Esophagus squamous epithelium (tissue), 5 donors: ENCODE measurements around the gene ARHGAP27. TPM values are rescaled to one million over a fixed set of nuclear protein-coding genes. Genes with fewer than 3 reads are reported as not detected.
"Not testable (repeated sequence)": the region's sequence is repeated elsewhere in the genome, so short reads cannot be mapped to it uniquely, and the experiment has no call there.

Experiments
- DNase-seq: peaks from one replicate; lab custom pipeline; 2025; lab: John Stamatoyannopoulos, UW
- H3K27ac ChIP-seq, 4 donors: fragments of 200-600 bp; sonication (generic); one replicate each; pipeline ENCODE4 v1.5.1; 2016 to 2019; ENCODE audit warnings: mild to moderate bottlenecking in 1 of 4
- H3K27me3 ChIP-seq, 4 donors: fragments of 200-600 bp; sonication (generic); 1 replicate in 3 of 4; 2 replicates in 1 of 4; pipeline versions ENCODE4 v1.5.1 to v1.6.0; 2017 to 2021; ENCODE audit warnings: antibody characterized with exemption in 1 of 4
- H3K36me3 ChIP-seq, 3 donors: fragments of 200-600 bp; sonication (generic); one replicate each; pipeline ENCODE4 v1.5.1; 2016 to 2019
- H3K4me1 ChIP-seq, 3 donors: fragments of 200-600 bp; sonication (generic); one replicate each; pipeline ENCODE4 v1.5.1; 2017 to 2019
- H3K4me3 ChIP-seq, 4 donors: fragments of 200-600 bp; sonication (generic); 1 replicate in 3 of 4; 2 replicates in 1 of 4; pipeline ENCODE4 v1.5.1; 2016 to 2019; ENCODE audit warnings: mild to moderate bottlenecking in 2 of 4, moderate library complexity in 1 of 4
- H3K9me3 ChIP-seq, 3 donors: fragments of 200-600 bp; sonication (generic); one replicate each; pipeline ENCODE4 v1.5.1; 2016 to 2019
- POLR2A ChIP-seq, 4 donors: fragments of 450-650 bp; IDR thresholded peaks; one replicate each; pipeline ENCODE4 v1.6.1; 2017; ENCODE audit warnings: antibody characterized with exemption in 4 of 4, mild to moderate bottlenecking in 4 of 4, moderate library complexity in 3 of 4
- WGBS, 2 donors: methylation state at CpG; one replicate each; pipeline ENCODE4 v1.1.5; 2018; 5-methylcytosine and 5-hydroxymethylcytosine counted together
- intact Hi-C: fragments of 100-400 bp; cut with DNase I; formaldehyde crosslinking; loops from one replicate; pipeline ENCODE4 v1.15.0; 2022
- total RNA-seq, 4 donors: library from RNA; depleted of rRNA; stranded (reverse); fragments of >200 nt; gene quantifications; one replicate each; pipeline ENCODE4 v1.1.0, GENCODE V29; 2016
- TF ChIP-seq, protein P1 (sequence below), 6 experiments: fragments of 450-650 bp in 4 of 6; fragments of 200-600 bp in 2 of 6; sonication (generic) in 2 of 6; IDR thresholded peaks; one replicate each; pipeline ENCODE4 v1.5.1; 2016 to 2019; ENCODE audit warnings: antibody characterized with exemption in 6 of 6, mild to moderate bottlenecking in 4 of 6, moderate library complexity in 4 of 6
- donor health status: DM: yes; HTN: yes; CAD: no.

ARHGAP27 gene, protein sequence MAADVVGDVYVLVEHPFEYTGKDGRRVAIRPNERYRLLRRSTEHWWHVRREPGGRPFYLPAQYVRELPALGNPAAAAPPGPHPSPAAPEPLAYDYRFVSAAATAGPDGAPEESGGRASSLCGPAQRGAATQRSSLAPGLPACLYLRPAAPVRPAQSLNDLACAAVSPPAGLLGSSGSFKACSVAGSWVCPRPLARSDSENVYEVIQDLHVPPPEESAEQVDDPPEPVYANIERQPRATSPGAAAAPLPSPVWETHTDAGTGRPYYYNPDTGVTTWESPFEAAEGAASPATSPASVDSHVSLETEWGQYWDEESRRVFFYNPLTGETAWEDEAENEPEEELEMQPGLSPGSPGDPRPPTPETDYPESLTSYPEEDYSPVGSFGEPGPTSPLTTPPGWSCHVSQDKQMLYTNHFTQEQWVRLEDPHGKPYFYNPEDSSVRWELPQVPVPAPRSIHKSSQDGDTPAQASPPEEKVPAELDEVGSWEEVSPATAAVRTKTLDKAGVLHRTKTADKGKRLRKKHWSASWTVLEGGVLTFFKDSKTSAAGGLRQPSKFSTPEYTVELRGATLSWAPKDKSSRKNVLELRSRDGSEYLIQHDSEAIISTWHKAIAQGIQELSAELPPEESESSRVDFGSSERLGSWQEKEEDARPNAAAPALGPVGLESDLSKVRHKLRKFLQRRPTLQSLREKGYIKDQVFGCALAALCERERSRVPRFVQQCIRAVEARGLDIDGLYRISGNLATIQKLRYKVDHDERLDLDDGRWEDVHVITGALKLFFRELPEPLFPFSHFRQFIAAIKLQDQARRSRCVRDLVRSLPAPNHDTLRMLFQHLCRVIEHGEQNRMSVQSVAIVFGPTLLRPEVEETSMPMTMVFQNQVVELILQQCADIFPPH
- 100 to 1,000 TPM in 2 of 4 donors, 10 to 100 TPM in 2; 37.7 to 146 (median 103) TPM for total RNA-seq

DNA sequence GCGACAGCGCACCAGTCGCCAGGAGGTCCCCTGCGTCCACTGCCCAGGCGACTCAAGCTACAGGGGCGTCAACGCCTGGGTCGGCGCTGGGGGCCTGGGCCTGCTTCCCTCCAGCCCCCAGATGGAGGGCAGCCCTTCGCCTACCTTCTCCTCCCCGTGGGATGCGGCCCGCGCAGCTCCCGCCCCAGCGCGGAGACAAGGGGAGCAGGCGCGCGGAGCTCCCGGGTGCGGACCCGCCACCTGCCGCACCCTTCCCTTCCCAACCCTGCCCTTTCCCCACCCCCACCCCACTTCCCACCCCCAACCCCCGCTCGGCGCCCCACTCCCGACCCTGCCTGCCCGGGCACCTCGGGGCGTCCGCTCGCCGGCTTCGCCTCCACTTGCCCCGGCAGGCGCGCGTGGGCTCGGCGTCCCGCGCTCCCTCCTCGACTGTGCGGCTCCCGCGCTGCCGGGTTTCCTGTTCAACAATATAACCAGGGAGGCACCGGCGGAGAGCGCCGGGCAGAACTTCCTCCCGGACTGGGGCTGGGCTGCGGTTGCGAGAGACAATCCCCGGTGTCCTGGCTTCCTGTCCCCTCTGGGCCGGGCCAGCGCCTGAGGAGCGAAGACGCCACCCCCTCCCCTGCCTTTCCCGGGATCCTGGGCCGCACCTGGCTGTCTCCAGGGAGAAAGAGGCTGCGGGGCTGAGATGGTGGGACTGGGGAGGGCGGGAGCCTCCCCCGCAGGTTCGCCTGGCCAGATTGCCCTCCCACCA is at the start of gene ARHGAP27:
Gene ARHGAP27, minus strand, starts transcription at position 466 of the 754 bp plus-strand sequence. CDS start 2,591 bp downstream, outside the sequence.
- H3K4me1 ChIP-seq, result peaks cover 51 to 63% (median 52%) of the 10 kb centered on the region in 3 donors
- no peak for DNase-seq
- no peaks in the 10 kb centered on the region for H3K9me3 ChIP-seq
- H3K4me3 ChIP-seq, result peak within 1 kb of the TSS; percentile 34 to 81 (median 67)
- peak in 2 of 4 donors; percentile 23 to 43 for TF ChIP-seq POLR2A (IDR thresholded peaks at IDR 0.05)
- TF ChIP-seq, protein P1, sequence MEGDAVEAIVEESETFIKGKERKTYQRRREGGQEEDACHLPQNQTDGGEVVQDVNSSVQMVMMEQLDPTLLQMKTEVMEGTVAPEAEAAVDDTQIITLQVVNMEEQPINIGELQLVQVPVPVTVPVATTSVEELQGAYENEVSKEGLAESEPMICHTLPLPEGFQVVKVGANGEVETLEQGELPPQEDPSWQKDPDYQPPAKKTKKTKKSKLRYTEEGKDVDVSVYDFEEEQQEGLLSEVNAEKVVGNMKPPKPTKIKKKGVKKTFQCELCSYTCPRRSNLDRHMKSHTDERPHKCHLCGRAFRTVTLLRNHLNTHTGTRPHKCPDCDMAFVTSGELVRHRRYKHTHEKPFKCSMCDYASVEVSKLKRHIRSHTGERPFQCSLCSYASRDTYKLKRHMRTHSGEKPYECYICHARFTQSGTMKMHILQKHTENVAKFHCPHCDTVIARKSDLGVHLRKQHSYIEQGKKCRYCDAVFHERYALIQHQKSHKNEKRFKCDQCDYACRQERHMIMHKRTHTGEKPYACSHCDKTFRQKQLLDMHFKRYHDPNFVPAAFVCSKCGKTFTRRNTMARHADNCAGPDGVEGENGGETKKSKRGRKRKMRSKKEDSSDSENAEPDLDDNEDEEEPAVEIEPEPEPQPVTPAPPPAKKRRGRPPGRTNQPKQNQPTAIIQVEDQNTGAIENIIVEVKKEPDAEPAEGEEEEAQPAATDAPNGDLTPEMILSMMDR (IDR thresholded peaks at IDR 0.05), result no peak
- peak within 1 kb of the TSS; percentile 88 to 96 (median 93) for H3K27ac ChIP-seq
- H3K27me3 ChIP-seq, result peaks cover 0 to 46% (median 0%) of the 10 kb centered on the region in 4 donors
- WGBS, 2 donors, result 0 to 4% methylated on average over 2 to 14 of the region's 66 CpGs
- peaks cover 9 to 53% (median 18%) of the 10 kb centered on the region in 3 donors for H3K36me3 ChIP-seq
- intact Hi-C loops, result no loop called here

DNA sequence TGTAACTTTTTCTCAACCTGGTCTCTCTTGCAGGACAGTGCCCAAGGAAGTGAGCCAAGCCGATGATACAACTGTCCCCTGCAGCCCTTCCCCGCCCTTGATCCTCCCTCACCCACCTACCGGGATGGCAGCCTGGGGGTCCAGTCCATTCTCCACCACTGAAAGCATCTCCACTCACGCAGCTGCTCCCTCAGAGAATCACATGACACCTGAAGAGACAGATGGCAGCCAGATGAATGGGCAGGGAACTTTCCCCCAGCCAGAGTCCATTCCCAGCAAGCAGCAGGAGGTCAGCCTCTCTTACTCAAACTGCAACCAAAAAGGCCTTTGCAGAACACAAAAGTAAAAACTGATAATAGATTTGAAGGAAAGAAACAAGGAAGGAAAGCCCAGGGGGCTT is 49.6 kb upstream of the ARHGAP27 start:
- intact Hi-C loops, H3K4me3 ChIP-seq, DNase-seq, H3K9me3 ChIP-seq, H3K27me3 ChIP-seq: not testable (repeated sequence)
- peaks cover 0 to 38% (median 6%) of the 10 kb centered on the region in 3 donors for H3K36me3 ChIP-seq
- peaks cover 5 to 29% (median 7%) of the 10 kb centered on the region in 3 donors for H3K4me1 ChIP-seq
- WGBS, 2 donors, result 76% methylated on average over 2 of the region's 4 CpGs; no CpG with 5 or more reads in 1 of the 2 donors
- H3K27ac ChIP-seq, result peak overlapping the region in 2 of 4 donors; percentile 75 to 76

- intact Hi-C loops, H3K4me3 ChIP-seq: not testable (repeated sequence)
- WGBS, 2 donors, result 91 to 97% methylated on average over 5 of the region's 14 CpGs
These were observed 42.8 kb upstream of the ARHGAP27 start for GRCh38 chr17:45475436-45475835.

GRCh38 chr17:45472249-45472648 is 39.6 kb upstream of the ARHGAP27 start:
- intact Hi-C loops, DNase-seq, H3K27me3 ChIP-seq, H3K27ac ChIP-seq, H3K9me3 ChIP-seq, H3K4me3 ChIP-seq: not testable (repeated sequence)
- Histone ChIP-seq H3K36me3 (peaks cover 0 to 82% (median 0%) of the 10 kb centered on the region in 3 donors), H3K4me1 (peaks cover 0 to 26% (median 3%) of the 10 kb centered on the region in 3 donors)
- WGBS, 2 donors, result 50 to 57% methylated on average over 1 of the region's 3 CpGs

More at GRCh38 chr17:45475436-45475835, 42.8 kb upstream of the ARHGAP27 start:
- H3K36me3 ChIP-seq, result peaks cover 0 to 81% (median 6%) of the 10 kb centered on the region in 3 donors
- not testable (repeated sequence) for DNase-seq, H3K4me1 ChIP-seq, H3K27ac ChIP-seq, H3K9me3 ChIP-seq, H3K27me3 ChIP-seq

- H3K9me3 ChIP-seq, DNase-seq, H3K27me3 ChIP-seq, intact Hi-C loops, H3K4me3 ChIP-seq: not testable (repeated sequence)
- Histone ChIP-seq H3K36me3 (peaks cover 0 to 76% (median 0%) of the 10 kb centered on the region in 3 donors), H3K27ac (peak overlapping the region; percentile 57 to 77 (median 66)), H3K4me1 (peaks cover 0 to 26% (median 3%) of the 10 kb centered on the region in 3 donors)
- 20 to 44% methylated on average over 2 to 4 of the region's 4 CpGs for WGBS, 2 donors
These were observed 36.5 kb upstream of the ARHGAP27 start for GRCh38 chr17:45469204-45469563.

DNA sequence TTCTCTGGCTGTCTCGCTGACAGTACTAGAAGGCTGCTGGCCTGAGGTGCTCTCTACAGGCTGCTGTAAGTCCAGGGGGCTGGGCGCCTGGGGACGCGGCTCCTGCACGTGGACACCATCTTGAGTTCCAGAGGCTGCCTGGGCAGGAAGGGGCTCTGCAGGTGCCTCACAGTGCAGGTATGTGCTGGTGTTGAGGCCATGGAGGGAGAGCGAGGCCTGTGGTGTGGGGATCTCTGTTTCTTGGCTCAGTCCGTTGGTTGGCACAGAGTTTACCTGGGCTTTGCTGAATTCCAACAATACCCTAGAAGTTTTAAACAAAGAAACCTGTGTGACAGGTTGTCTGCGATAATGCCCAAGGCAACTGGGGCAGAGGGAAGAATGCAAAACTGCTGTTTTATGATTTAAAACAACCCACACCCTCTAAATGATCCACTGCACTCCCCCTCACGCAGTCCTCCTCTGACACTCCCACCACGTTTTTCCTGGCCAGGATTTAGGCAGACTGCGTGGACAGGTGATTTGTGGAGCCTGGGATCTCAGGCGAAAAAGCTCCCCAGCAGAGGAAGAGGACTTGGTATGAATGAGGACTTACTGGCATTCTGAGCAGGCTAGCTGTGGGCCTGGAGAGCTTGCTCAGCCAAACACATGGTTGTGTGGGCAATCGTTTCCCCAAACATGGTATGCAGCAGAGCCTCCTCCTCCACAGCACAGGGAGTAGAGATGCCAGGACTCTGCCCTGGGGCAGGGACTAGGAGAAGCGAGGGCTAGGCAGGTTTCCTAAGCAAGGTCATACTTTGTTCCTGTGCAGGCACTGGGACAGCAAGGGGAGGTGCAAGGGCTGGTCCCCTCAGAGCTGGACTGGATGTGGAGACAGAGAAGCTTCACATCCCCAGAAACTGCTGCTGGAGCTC is 35.9 kb upstream of the ARHGAP27 start:
- Histone ChIP-seq H3K36me3 (peaks cover 0 to 76% (median 0%) of the 10 kb centered on the region in 3 donors), H3K27ac (peak overlapping the region; percentile 57 to 77 (median 66)), H3K4me1 (peaks cover 0 to 28% (median 3%) of the 10 kb centered on the region in 3 donors)
- H3K27me3 ChIP-seq, H3K4me3 ChIP-seq, intact Hi-C loops, H3K9me3 ChIP-seq, DNase-seq: not testable (repeated sequence)
- WGBS, 2 donors, result 36 to 87% methylated on average over 3 to 4 of the region's 14 CpGs

- intact Hi-C loops, result not testable (repeated sequence)
These were observed 29.1 kb upstream of the ARHGAP27 start for GRCh38 chr17:45461524-45462327.

GRCh38 chr17:45460422-45460821 is 27.8 kb upstream of the ARHGAP27 start:
- H3K27ac ChIP-seq, result peak overlapping the region in 3 of 4 donors; percentile 73 to 80 (median 74)
- H3K4me3 ChIP-seq, intact Hi-C loops, H3K27me3 ChIP-seq, DNase-seq, H3K9me3 ChIP-seq: not testable (repeated sequence)
- H3K4me1 ChIP-seq, result peaks cover 0 to 36% (median 6%) of the 10 kb centered on the region in 3 donors
- peaks cover 0 to 64% (median 0%) of the 10 kb centered on the region in 3 donors for H3K36me3 ChIP-seq
- WGBS, 2 donors, result 89 to 93% methylated on average over 4 of the region's 5 CpGs

More at GRCh38 chr17:45461524-45462327, 29.1 kb upstream of the ARHGAP27 start:
- Histone ChIP-seq H3K4me1 (peaks cover 0 to 36% (median 6%) of the 10 kb centered on the region in 3 donors), H3K36me3 (peaks cover 0 to 62% (median 0%) of the 10 kb centered on the region in 3 donors), H3K27ac (peak overlapping the region; percentile 52 to 80 (median 74))
- WGBS, 2 donors, result no CpG with 5 or more reads among the region's 8 CpGs
- DNase-seq, H3K27me3 ChIP-seq, H3K9me3 ChIP-seq, H3K4me3 ChIP-seq: not testable (repeated sequence)

DNA sequence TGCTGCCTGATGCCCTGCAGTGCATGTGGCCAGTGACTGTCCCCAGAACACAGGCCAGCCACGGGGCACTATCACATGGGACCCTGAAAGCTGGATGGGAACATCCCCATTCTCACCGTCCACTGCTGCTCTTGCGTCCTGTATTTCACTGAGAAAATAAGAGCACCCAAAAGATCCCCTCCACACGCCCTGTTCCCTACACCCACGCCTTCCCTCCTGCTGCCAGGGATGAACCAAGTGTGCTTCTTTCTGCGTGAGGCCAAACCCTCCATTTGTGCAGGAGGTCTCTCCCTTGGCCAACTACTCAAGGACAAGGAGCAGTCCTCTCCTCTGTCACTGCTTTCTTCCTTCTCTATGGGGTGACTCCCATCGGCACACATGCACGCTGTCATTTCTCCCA is 21.7 kb upstream of the ARHGAP27 start:
- WGBS, 2 donors, result 95 to 98% methylated on average over 5 to 7 of the region's 8 CpGs
- DNase-seq, intact Hi-C loops, H3K27me3 ChIP-seq, H3K27ac ChIP-seq, H3K9me3 ChIP-seq, H3K4me3 ChIP-seq, H3K4me1 ChIP-seq: not testable (repeated sequence)
- peaks cover 0 to 85% (median 0%) of the 10 kb centered on the region in 3 donors for H3K36me3 ChIP-seq
